ENCODE data around the gene TMEM174.
A peak's percentile ranks its signal among the peaks of the same experiment; 100 is the strongest.
"Not testable (repeated sequence)": the region's sequence is repeated elsewhere in the genome, so short reads cannot be mapped to it uniquely, and the experiment has no call there.

TMEM174 gene

GRCh38 chr5:73196201-73196600, 23.2 kb downstream of the TMEM174 start:
- no peak for DNase-seq (ENCODE audit: low read depth in 2 of 2)

- DNase-seq (ENCODE audit: low read depth in 2 of 2), result no peak
Observed at GRCh38 chr5:73197637-73198257, 24.8 kb downstream of the TMEM174 start.

GRCh38 chr5:73198833-73199592, 26.0 kb downstream of the TMEM174 start:
- no peak for DNase-seq (ENCODE audit: low read depth in 2 of 2)

- DNase-seq (ENCODE audit: low read depth in 2 of 2), result no peak
Observed at GRCh38 chr5:73199671-73200070, 26.7 kb downstream of the TMEM174 start.

DNA sequence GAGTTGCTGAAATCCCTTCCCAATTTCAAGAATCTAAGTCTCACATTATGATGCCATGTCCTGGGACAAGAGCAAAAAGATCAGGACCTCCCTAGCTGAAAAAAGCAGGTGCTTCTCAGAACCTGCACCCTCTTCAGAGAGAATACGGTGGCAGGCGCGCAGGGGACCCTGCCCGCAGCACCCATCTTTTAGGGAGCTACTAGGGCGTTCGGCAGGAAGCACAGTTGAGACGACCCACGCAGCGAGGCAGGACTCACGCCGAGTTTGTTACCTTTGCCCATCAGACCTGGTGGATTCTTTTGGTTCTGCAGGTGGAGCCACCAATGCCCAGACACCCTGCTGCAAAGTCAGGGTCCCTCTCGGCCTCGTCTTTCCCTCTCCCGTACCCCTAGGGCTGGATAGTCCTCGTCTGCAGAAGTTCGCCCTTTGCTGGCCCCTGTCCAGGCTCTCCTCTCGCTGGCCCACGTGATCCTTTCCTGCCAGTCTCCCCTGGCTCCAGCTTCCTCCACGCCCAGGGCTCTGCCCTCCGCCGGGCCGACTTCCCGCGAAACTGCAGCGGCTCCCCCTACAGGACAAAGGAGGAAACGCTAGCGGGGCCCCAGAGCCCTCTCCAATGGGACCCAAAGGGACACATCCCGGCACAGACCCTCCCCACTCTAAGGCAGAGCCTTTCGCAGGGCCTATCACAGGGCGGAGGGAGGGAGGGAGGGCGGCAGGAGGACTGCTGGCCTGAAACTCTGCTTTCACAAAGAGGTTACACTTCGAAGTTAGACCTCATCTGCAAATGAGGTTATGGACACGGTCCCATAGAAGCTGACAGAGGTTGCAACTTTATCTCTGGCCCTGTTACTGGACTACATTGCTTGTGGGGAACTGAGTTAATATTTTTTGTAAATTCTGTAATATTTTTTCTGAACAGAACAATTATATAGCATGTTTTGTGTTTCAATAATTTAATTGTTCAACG, 28.8 kb downstream of the TMEM174 start:
- DNase-seq (ENCODE audit: low read depth in 2 of 2), result peak; percentile 36 to 56

DNA sequence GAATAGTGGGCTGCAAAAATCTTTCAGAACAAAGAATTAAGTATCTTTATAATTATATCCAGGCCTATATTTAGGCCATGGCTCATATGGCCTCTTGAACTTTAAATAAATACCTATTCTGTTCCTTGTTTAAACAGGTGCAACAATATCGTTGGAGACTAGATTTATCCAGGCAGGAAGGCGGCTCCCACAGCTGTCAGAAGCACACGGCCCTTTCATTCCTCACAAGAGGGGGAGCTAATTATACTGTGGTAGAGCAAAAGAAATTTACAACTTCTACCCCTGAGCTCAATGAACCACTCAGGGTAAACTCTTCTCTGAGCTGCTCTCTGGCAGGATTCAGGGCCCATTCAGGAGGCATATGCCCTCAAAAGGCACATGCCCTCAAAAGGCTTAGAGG, 31.3 kb downstream of the TMEM174 start:
- no peak for DNase-seq (ENCODE audit: low read depth in 2 of 2)

DNA sequence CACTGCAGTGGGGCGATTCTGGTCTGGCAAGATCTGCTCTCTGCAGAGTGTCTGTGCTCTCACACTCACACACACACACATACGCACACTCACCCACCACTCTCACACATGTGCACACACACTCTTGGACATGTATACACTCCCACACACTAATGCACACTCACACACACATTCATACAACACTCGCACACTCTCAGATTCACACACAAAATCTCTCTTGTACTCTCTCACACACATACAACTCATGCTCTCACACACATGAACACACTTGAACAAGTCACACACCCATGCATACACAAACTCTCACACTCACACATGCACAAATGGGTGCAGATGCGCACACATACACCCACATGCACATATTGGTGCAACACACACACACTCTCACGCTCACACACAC, 31.7 kb downstream of the TMEM174 start:
- DNase-seq (ENCODE audit: low read depth in 2 of 2), result no peak

- no peak for DNase-seq (ENCODE audit: low read depth in 2 of 2)
Observed at GRCh38 chr5:73205305-73205704, 32.3 kb downstream of the TMEM174 start.

DNA sequence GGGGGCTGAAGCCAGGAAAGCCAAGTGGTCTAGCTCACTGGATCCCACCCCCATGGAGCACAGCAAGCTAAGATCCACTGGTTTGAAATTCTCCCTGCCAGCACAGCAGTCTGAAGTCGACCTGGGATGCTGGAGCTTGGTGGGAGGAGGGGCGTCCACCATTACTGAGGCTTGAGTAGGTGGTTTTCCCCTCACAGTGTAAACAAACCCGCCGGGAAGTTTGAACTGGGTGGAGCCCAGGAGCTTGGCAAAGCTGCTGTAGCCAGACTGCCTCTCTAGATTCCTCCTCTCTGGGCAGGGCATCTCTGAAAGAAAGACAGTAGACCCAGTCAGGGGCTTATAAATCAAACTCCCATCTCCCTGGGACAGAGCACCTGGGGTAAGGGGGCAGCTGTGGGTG, 34.2 kb downstream of the TMEM174 start:
- not testable (repeated sequence) for DNase-seq (ENCODE audit: low read depth in 2 of 2)

- DNase-seq (ENCODE audit: low read depth in 2 of 2), result not testable (repeated sequence)
Observed at GRCh38 chr5:73209075-73209474, 36.1 kb downstream of the TMEM174 start.

DNA sequence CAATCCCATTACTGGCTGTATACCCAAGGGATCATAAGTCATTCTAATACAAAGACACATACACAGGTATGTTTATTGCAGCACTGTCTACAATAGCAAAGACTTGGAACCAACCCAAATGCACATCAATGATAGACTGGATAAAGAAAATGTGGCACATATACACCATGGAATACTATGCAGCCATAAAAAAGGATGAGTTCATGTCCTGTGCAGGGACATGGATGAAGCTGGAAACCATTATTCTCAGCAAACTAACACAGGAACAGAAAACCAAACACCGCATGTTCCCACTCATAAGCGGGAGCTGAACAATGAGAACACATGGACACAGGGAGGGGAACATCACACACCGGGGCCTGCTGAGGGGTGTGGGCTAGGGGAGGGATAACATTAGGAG, 39.7 kb downstream of the TMEM174 start:
- DNase-seq (ENCODE audit: low read depth in 2 of 2), result not testable (repeated sequence)

- no peak for DNase-seq (ENCODE audit: low read depth in 2 of 2)
Observed at GRCh38 chr5:73213566-73213998, 40.6 kb downstream of the TMEM174 start.

DNA sequence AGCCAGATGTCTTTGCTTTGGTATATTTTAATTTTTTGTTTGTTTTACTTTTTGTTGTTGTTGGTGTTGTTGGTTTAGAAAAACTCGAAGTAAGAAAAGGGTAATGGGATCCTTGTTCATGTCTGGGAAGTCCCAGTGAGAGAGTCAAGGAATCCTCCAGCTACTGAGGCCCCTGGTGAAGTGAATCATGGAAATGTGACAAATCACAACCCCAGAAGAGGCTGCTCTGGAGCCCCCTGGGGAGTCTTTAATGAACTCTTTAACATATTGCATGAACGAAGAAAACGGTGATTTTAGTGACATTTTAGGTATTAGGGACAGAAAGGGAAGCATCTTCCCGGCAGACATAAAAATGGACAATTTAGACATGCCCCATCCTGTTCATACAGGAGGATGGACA, 41.3 kb downstream of the TMEM174 start:
- no peak for DNase-seq (ENCODE audit: low read depth in 2 of 2)

GRCh38 chr5:73214996-73215395, 42.0 kb downstream of the TMEM174 start:
- DNase-seq (ENCODE audit: low read depth in 2 of 2), result no peak

DNA sequence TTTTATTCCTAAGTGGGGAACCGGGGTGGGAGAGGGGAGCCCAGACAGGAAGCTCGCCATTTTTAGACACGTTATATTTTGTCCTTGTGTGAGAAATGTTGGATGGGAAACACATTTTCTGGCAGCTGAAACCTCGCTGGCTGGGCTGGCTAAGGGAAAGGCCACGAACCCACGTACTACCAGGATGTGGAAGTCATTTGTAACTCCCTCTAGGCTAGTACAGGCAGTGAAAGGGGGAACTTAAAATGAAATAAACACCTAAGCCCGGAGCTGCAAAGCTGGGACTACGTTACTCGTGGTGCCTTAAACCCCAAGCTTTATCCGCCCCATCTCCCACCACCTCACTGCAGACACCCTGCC, 42.5 kb downstream of the TMEM174 start:
- no peak for DNase-seq (ENCODE audit: low read depth in 2 of 2)

DNA sequence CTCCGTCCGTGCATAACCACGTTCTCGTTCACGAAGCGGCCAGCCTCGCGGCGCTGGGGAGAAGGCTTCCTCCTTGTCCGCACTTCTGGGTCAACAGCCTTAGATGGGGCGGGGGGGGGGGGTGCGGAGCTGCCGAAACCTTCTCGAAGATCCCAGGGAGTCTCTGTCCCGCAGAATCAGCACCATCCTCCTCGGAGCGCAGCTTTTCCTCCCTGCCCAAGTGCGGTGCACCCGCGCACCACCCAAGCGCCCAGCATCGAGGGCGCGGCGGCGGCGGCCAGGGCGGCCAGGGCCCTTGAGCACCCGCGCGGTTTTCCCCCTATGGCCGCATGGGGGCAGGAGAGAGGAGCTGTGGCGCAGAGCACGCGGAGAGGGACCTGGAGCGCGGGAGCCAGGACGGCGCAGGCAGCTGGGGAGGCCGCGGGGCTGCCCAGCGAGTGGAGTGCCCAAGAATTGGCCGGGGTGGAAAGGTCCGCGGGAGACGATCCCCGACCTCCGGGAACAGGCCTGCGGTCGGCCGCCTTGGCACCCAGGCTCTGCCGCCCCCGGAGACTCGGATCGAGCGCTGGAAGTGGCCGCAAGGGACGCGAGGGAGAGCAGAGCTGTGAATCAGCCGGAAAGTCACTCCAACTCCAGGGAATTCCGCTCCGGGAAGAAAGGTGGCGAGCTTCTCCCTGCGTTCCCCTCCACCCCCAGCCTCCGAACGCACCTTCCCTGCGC, 43.1 kb downstream of the TMEM174 start:
- DNase-seq (ENCODE audit: low read depth in 2 of 2), result peak; percentile 38 to 60

GRCh38 chr5:73218552-73219171, 45.7 kb downstream of the TMEM174 start:
- DNase-seq (ENCODE audit: low read depth in 2 of 2), result no peak

DNA sequence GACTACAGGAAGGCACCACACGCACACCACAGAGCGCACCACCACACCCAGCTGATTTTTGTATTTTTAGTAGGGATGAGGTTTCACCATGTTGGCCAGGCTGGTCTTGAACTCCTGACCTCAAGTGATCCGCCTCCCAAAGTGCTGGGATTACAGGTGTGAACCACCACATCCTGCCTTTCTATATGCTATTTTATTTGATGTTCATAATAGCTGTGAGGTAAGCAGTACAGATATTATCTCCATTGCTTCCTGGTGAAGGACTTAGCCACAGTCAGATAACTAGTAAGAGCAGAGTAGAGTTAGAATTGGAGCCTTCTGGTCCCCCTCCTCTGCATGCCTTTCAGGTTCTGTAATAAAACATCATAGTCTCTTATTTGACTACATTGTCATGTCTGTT, 46.3 kb downstream of the TMEM174 start:
- not testable (repeated sequence) for DNase-seq (ENCODE audit: low read depth in 2 of 2)

DNA sequence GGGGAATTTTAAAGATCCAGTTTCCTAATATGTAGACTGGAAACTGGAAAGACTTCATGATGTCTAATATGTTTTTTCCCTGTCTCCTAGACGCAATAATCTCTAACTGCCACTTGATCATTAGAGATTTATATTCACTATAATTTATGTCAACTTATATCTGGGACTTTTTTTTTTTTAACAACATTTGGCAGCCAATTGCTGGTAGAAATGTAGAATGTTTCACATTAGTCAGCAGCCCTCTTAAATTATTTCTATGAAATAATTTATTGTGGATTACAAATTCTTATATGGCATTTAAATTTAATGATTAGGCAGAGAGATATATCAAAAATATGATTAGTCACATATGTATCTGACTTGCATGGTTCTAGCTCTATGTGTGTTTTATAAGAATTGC, 48.2 kb downstream of the TMEM174 start:
- no peak for DNase-seq (ENCODE audit: low read depth in 2 of 2)

- DNase-seq (ENCODE audit: low read depth in 2 of 2), result no peak
Observed at GRCh38 chr5:73221726-73222125, 48.7 kb downstream of the TMEM174 start.

DNA sequence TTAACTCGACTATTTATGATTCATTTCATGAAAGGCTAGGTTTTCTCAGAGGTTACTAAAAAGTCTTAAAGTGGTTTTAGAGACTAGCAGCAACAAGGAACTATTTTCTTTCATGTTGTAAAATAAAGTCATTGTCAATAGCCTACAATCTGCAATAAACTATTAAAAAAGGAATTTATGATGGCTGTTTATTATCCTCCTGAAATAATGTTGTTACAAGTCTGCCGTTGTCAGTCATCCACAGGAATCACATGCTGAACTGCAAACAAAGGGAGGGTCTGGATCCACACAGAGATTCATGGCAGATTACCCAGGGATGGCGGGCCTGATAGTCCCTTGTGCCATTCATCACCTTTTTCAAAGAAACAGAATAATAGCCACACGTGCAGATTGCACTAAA, 49.2 kb downstream of the TMEM174 start:
- DNase-seq (ENCODE audit: low read depth in 2 of 2), result no peak

Measured in stimulated activated CD4-positive, alpha-beta T cell treated with anti-CD3 and anti-CD28 coated beads, Interleukin-15, amount 100 ng/mL, for 48 hours (primary cell).